IPS-20b (cell line): ENCODE measurements around the gene ZMIZ2.
"Not testable (repeated sequence)": the region's sequence is repeated elsewhere in the genome, so short reads cannot be mapped to it uniquely, and the experiment has no call there.

Experiments
- H3K27ac ChIP-seq: one replicate; pipeline ENCODE4 v1.5.1; 2013; ENCODE audit warnings: low read length
- H3K27me3 ChIP-seq: 2 replicates; pipeline ENCODE4 v1.6.1; 2013; ENCODE audit warnings: mild to moderate bottlenecking, low read length, inconsistent platforms; ENCODE audit not compliant: insufficient read depth
- H3K36me3 ChIP-seq: 2 replicates; pipeline ENCODE4 v1.6.1; 2013; ENCODE audit warnings: low read depth, mild to moderate bottlenecking, inconsistent platforms, low read length, moderate library complexity; ENCODE audit not compliant: insufficient read depth
- H3K4me1 ChIP-seq: 2 replicates; pipeline ENCODE4 v1.6.1; 2013; ENCODE audit warnings: mild to moderate bottlenecking, control low read depth, inconsistent platforms, low read length, moderate library complexity; ENCODE audit not compliant: insufficient read depth
- H3K4me3 ChIP-seq: 2 replicates; pipeline ENCODE4 v1.5.1; 2013; ENCODE audit warnings: mild to moderate bottlenecking, low read length, inconsistent platforms
- H3K9ac ChIP-seq: 2 replicates; pipeline ENCODE4 v1.6.1; 2013; ENCODE audit warnings: low read depth, mild to moderate bottlenecking, inconsistent platforms, low read length, moderate library complexity
- H3K9me3 ChIP-seq: 2 replicates; pipeline ENCODE4 v1.6.1; 2013; ENCODE audit warnings: mild to moderate bottlenecking, low read depth, low read length, inconsistent platforms; ENCODE audit not compliant: insufficient read depth

ZMIZ2 gene

GRCh38 chr7:44769776-44770294 is 21.2 kb downstream of the ZMIZ2 start:
- H3K9me3 ChIP-seq, result no peaks in the 10 kb centered on the region
- H3K4me3 ChIP-seq, result no peak overlapping the region
- no peaks in the 10 kb centered on the region for H3K4me1 ChIP-seq
- H3K27me3 ChIP-seq, result no peaks in the 10 kb centered on the region
- H3K27ac ChIP-seq, result no peak overlapping the region
- H3K36me3 ChIP-seq, result peaks cover 33% of the 10 kb centered on the region
- no peak overlapping the region for H3K9ac ChIP-seq

GRCh38 chr7:44771358-44771757 is 22.7 kb downstream of the ZMIZ2 start:
- Histone ChIP-seq H3K27me3 (no peaks in the 10 kb centered on the region), H3K9ac (no peak overlapping the region)

GRCh38 chr7:44772440-44772839 is 23.8 kb downstream of the ZMIZ2 start:
- Histone ChIP-seq H3K4me1 (no peaks in the 10 kb centered on the region), H3K27me3 (no peaks in the 10 kb centered on the region), H3K9ac (no peak overlapping the region), H3K36me3 (peaks cover 7% of the 10 kb centered on the region), H3K27ac (no peak overlapping the region), H3K4me3 (no peak overlapping the region), H3K9me3 (no peaks in the 10 kb centered on the region)

More at GRCh38 chr7:44771358-44771757, 22.7 kb downstream of the ZMIZ2 start:
- Histone ChIP-seq H3K9me3 (no peaks in the 10 kb centered on the region), H3K4me3 (no peak overlapping the region), H3K36me3 (peaks cover 18% of the 10 kb centered on the region), H3K27ac (no peak overlapping the region), H3K4me1 (no peaks in the 10 kb centered on the region)

- H3K9ac ChIP-seq, result no peak overlapping the region
- no peaks in the 10 kb centered on the region for H3K9me3 ChIP-seq
- H3K27ac ChIP-seq, result no peak overlapping the region
- H3K4me1 ChIP-seq, result no peaks in the 10 kb centered on the region
- no peaks in the 10 kb centered on the region for H3K27me3 ChIP-seq
- peaks cover 3% of the 10 kb centered on the region; the same call in 1 of the 2 replicates for H3K36me3 ChIP-seq
- H3K4me3 ChIP-seq, result no peak overlapping the region
Measured at GRCh38 chr7:44772867-44773266, 24.2 kb downstream of the ZMIZ2 start.

- H3K4me1 ChIP-seq, H3K27me3 ChIP-seq, H3K9ac ChIP-seq, H3K4me3 ChIP-seq, H3K27ac ChIP-seq, H3K9me3 ChIP-seq, H3K36me3 ChIP-seq: not testable (repeated sequence)
Measured at GRCh38 chr7:44774486-44774885, 25.8 kb downstream of the ZMIZ2 start.

- no peak overlapping the region for H3K9ac ChIP-seq
- H3K9me3 ChIP-seq, result no peaks in the 10 kb centered on the region
- no peaks in the 10 kb centered on the region for H3K36me3 ChIP-seq
- H3K27me3 ChIP-seq, result no peaks in the 10 kb centered on the region
- no peak overlapping the region for H3K27ac ChIP-seq
- H3K4me1 ChIP-seq, result no peaks in the 10 kb centered on the region
- no peak overlapping the region for H3K4me3 ChIP-seq
Measured at GRCh38 chr7:44775383-44776107, 26.9 kb downstream of the ZMIZ2 start.

- no peaks in the 10 kb centered on the region for H3K27me3 ChIP-seq
- no peaks in the 10 kb centered on the region for H3K9me3 ChIP-seq
- H3K4me3 ChIP-seq, result no peak overlapping the region
- H3K9ac ChIP-seq, result no peak overlapping the region
- H3K4me1 ChIP-seq, result no peaks in the 10 kb centered on the region
- no peak overlapping the region for H3K27ac ChIP-seq
- H3K36me3 ChIP-seq, result no peaks in the 10 kb centered on the region
Measured at GRCh38 chr7:44776211-44776610, 27.6 kb downstream of the ZMIZ2 start.

GRCh38 chr7:44782460-44782859 is 33.8 kb downstream of the ZMIZ2 start:
- Histone ChIP-seq H3K27ac (no peak overlapping the region), H3K4me3 (no peak overlapping the region), H3K27me3 (no peaks in the 10 kb centered on the region), H3K9ac (no peak overlapping the region), H3K4me1 (no peaks in the 10 kb centered on the region), H3K36me3 (no peaks in the 10 kb centered on the region), H3K9me3 (no peaks in the 10 kb centered on the region)

GRCh38 chr7:44783407-44783806 is 34.8 kb downstream of the ZMIZ2 start:
- Histone ChIP-seq H3K9me3 (no peaks in the 10 kb centered on the region), H3K27ac (no peak overlapping the region), H3K27me3 (no peaks in the 10 kb centered on the region), H3K36me3 (no peaks in the 10 kb centered on the region), H3K9ac (no peak overlapping the region), H3K4me1 (no peaks in the 10 kb centered on the region), H3K4me3 (no peak overlapping the region)

- H3K36me3 ChIP-seq, result no peaks in the 10 kb centered on the region
- no peak overlapping the region for H3K4me3 ChIP-seq
- no peaks in the 10 kb centered on the region for H3K27me3 ChIP-seq
- no peaks in the 10 kb centered on the region for H3K9me3 ChIP-seq
- no peaks in the 10 kb centered on the region for H3K4me1 ChIP-seq
- H3K9ac ChIP-seq, result no peak overlapping the region
- H3K27ac ChIP-seq, result no peak overlapping the region
Measured at GRCh38 chr7:44784364-44784763, 35.7 kb downstream of the ZMIZ2 start.

GRCh38 chr7:44785218-44785617 is 36.6 kb downstream of the ZMIZ2 start:
- H3K9me3 ChIP-seq, H3K4me3 ChIP-seq, H3K27ac ChIP-seq, H3K9ac ChIP-seq, H3K4me1 ChIP-seq, H3K27me3 ChIP-seq, H3K36me3 ChIP-seq: not testable (repeated sequence)

GRCh38 chr7:44787041-44787440 is 38.4 kb downstream of the ZMIZ2 start:
- Histone ChIP-seq H3K27ac (no peak overlapping the region), H3K9ac (no peak overlapping the region), H3K27me3 (no peaks in the 10 kb centered on the region), H3K4me1 (no peaks in the 10 kb centered on the region), H3K4me3 (no peak overlapping the region), H3K36me3 (no peaks in the 10 kb centered on the region), H3K9me3 (no peaks in the 10 kb centered on the region)
